K562 (cell line): ENCODE measurements around the gene MAMDC4. TPM values are rescaled to one million over a fixed set of nuclear protein-coding genes. Genes with fewer than 3 reads are reported as not detected.

Experiments
- ATAC-seq: fragments of 200-7000 bp; cut with Tn5 transposase; 3 replicates; pipeline ENCODE4 v1.9.1; 2020; ENCODE audit warnings: moderate library complexity
- BruUV-seq: library from RNA; stranded (reverse); fragments of 400-500 nt; replicated peaks from 2 replicates; lab custom pipeline; 2021; lab: Mats Ljungman, UMichigan
- CTCF ChIA-PET: fragments of 300-600 bp; formaldehyde crosslinking; extraction: SDS; loops from one replicate; lab custom pipeline; 2021; ENCODE audit warnings: low intra/inter-chr PET ratio; lab: Yijun Ruan, JAX
- POLR2A ChIA-PET: fragments of 300-600, 350-650 bp; sonication (Branson Sonifier 250); formaldehyde crosslinking; extraction: SDS; loops from one replicate; lab custom pipeline; 2021; ENCODE audit warnings: antibody characterized with exemption, inconsistent platforms; lab: Yijun Ruan, JAX
- DNase-seq, 4 experiments: peaks; one replicate each; pipeline versions ENCODE4 v3.0.0 to v3.0.0-alpha.2; 2011 to 2018; ENCODE audit warnings: low spot score in 3 of 4, mixed read lengths in 3 of 4; ENCODE audit errors: extremely low read depth in 1 of 4
- FAIRE-seq: peaks from 2 replicates; lab custom pipeline; 2011; peaks lifted over from hg19 to GRCh38; lab: Jason Lieb, UNC
- H2AFZ ChIP-seq: 2 replicates; pipeline ENCODE4 v1.6.0; 2011; ENCODE audit warnings: low read depth, low read length, control low read depth, inconsistent platforms
- H3K27ac ChIP-seq: fragments of 200-600 bp; 3 replicates; pipeline ENCODE4 v1.8.0; 2011; ENCODE audit warnings: low read depth, mild to moderate bottlenecking, control low read depth, inconsistent platforms, low read length, moderate library complexity, mixed read lengths; ENCODE audit errors: extremely low read depth
- H3K27me3 ChIP-seq, 2 experiments: fragments of 300-600 bp in 1 of 2; 2 replicates in 1 of 2; 3 replicates in 1 of 2; pipeline versions ENCODE4 v1.6.0 to v1.8.0; 2011; ENCODE audit warnings: inconsistent platforms in 2 of 2, low read length in 2 of 2, mild to moderate bottlenecking in 1 of 2, mixed read lengths in 1 of 2, moderate library complexity in 1 of 2; ENCODE audit not compliant: control insufficient read depth in 2 of 2, insufficient read depth in 2 of 2
- H3K36me3 ChIP-seq: fragments of 300-600 bp; 3 replicates; pipeline ENCODE4 v1.8.0; 2011; ENCODE audit warnings: mild to moderate bottlenecking, low read length, inconsistent platforms; ENCODE audit not compliant: control insufficient read depth, insufficient read depth
- H3K4me1 ChIP-seq, 2 experiments: fragments of 200-600 bp in 1 of 2; replicated peaks in 1 of 2; 2 replicates in 1 of 2; 3 replicates in 1 of 2; pipeline versions ENCODE4 v1.5.1 to v1.8.0; 2011; ENCODE audit warnings: inconsistent platforms in 2 of 2, low read length in 2 of 2, mild to moderate bottlenecking in 1 of 2, mixed read lengths in 1 of 2, moderate library complexity in 1 of 2; ENCODE audit not compliant: control insufficient read depth in 2 of 2, insufficient read depth in 2 of 2
- H3K4me2 ChIP-seq: 2 replicates; pipeline ENCODE4 v1.6.1; 2011; ENCODE audit warnings: low read length, control low read depth, inconsistent platforms, mixed read lengths; ENCODE audit not compliant: insufficient read depth
- H3K4me3 ChIP-seq: fragments of 200-600 bp; sonication (generic), shearing (Covaris generic); 2 replicates; pipeline ENCODE4 v1.5.1; 2016; ENCODE audit warnings: control low read depth, inconsistent platforms
- H3K79me2 ChIP-seq: fragments of 200-600 bp; 3 replicates; pipeline ENCODE4 v1.8.0; 2011; ENCODE audit warnings: low read length, inconsistent platforms; ENCODE audit not compliant: control insufficient read depth, insufficient read depth
- H3K9ac ChIP-seq, 2 experiments: 2 replicates each; pipeline versions ENCODE4 v1.6.0 to v1.6.1; 2011; ENCODE audit warnings: low read depth in 2 of 2, low read length in 2 of 2, control low read depth in 1 of 2, inconsistent platforms in 1 of 2, mild to moderate bottlenecking in 1 of 2, mixed read lengths in 1 of 2; ENCODE audit not compliant: insufficient read depth in 1 of 2
- H3K9me1 ChIP-seq: one replicate; pipeline ENCODE4 v1.6.0; 2011; ENCODE audit warnings: inconsistent platforms, mild to moderate bottlenecking, low read length, moderate library complexity; ENCODE audit not compliant: control insufficient read depth, insufficient read depth
- H3K9me3 ChIP-seq: replicated peaks from 2 replicates; pipeline ENCODE4 v1.5.1; 2011; ENCODE audit warnings: low read depth, low read length, inconsistent platforms; ENCODE audit not compliant: control insufficient read depth, insufficient read depth
- H4K20me1 ChIP-seq: replicated peaks from 2 replicates; pipeline ENCODE4 v1.6.1; 2011; ENCODE audit warnings: low read length, inconsistent platforms, mixed read lengths; ENCODE audit not compliant: control insufficient read depth, insufficient read depth
- CTCF ChIP-seq, 3 experiments: IDR thresholded peaks in 2 of 3; conservative IDR thresholded peaks in 1 of 3; 2 replicates each; pipeline ENCODE4 v1.5.1; 2011 to 2012; ENCODE audit warnings: low read length in 3 of 3, mild to moderate bottlenecking in 3 of 3, control low read depth in 2 of 3, improper control_type of control experiment in 1 of 3, inconsistent platforms in 1 of 3, low read depth in 1 of 3, mixed read lengths in 1 of 3, moderate library complexity in 1 of 3; ENCODE audit not compliant: insufficient read depth in 2 of 3
- ETV5 ChIP-seq: sonication (generic); formaldehyde crosslinking; IDR thresholded peaks from 2 replicates; pipeline ENCODE4 v1.4.0; 2020; ENCODE audit warnings: low read depth, mild to moderate bottlenecking, missing genetic modification reagents
- MTA1 ChIP-seq: fragments of 450-650 bp; IDR thresholded peaks from 2 replicates; pipeline ENCODE4 v1.6.1; 2017; ENCODE audit warnings: borderline replicate concordance
- POLR2G ChIP-seq: fragments of 200-400 bp; formaldehyde crosslinking; IDR thresholded peaks from 2 replicates; pipeline ENCODE4 v1.6.1; 2017; ENCODE audit warnings: low read depth, mild to moderate bottlenecking, antibody characterized with exemption, low read length, moderate library complexity
- RBFOX2 ChIP-seq: fragments of 200-400 bp; formaldehyde crosslinking; IDR thresholded peaks from 2 replicates; pipeline ENCODE4 v1.6.1; 2017; ENCODE audit warnings: low read depth, mild to moderate bottlenecking, low read length, moderate library complexity
- SETDB1 ChIP-seq: IDR thresholded peaks from one replicate; pipeline ENCODE4 v1.6.1; 2012; ENCODE audit warnings: low read length, control low read depth, inconsistent platforms
- SMARCB1 ChIP-seq: IDR thresholded peaks from 2 replicates; pipeline ENCODE4 v1.6.1; 2011; ENCODE audit warnings: improper control_type of control experiment, low read depth; ENCODE audit not compliant: insufficient read length
- STAG1 ChIP-seq: sonication (generic); formaldehyde crosslinking; IDR thresholded peaks from 2 replicates; pipeline ENCODE4 v1.5.0; 2020; ENCODE audit warnings: missing genetic modification reagents, borderline replicate concordance
- ZNF24 ChIP-seq: fragments of 450-650 bp; IDR thresholded peaks from 2 replicates; pipeline ENCODE4 v1.6.1; 2016
- WGBS: fragments of 100-300 bp; shearing (Covaris generic); methylation state at CpG from one replicate; pipeline ENCODE4 v1.1.6; 2016; ENCODE audit warnings: low coverage, mixed read lengths; ENCODE audit not compliant: insufficient coverage; ENCODE audit errors: missing lambda C conversion rate; 5-methylcytosine and 5-hydroxymethylcytosine counted together
- in situ Hi-C: fragments of 300-500 bp; cut with MboI; formaldehyde crosslinking; loops from 4 replicates; pipeline ENCODE4 v1.15.0; 2018; ENCODE audit warnings: inconsistent platforms, mixed read lengths
- intact Hi-C: fragments of 100-400 bp; cut with micrococcal nuclease; formaldehyde crosslinking; loops from 2 replicates; pipeline ENCODE4 v1.14.2; 2022
- polyA plus RNA-seq, 8 experiments: library from polyadenylated mRNA; depleted of rRNA in 4 of 8; stranded (reverse) in 5 of 8; unstranded in 3 of 8; fragments of >200 nt; fragmentation: Nextera tagmentation in 2 of 8; fragmentation: Illumina TruSeq in 1 of 8; extraction: Ambion mirVana in 2 of 8; extraction: Trizol in 1 of 8; gene quantifications; 2 replicates each; pipeline versions ENCODE4 v1.2.1 to v1.2.3, GENCODE V29; 2011 to 2014; ENCODE audit warnings: inconsistent platforms in 1 of 8, missing spikeins in 1 of 8
- total RNA-seq, 7 experiments: library from RNA; depleted of rRNA in 6 of 7; stranded (reverse); fragments of >200 nt in 6 of 7; fragmentation: Illumina TruSeq in 2 of 7; extraction: Trizol in 2 of 7; gene quantifications; 2 replicates each; pipeline versions ENCODE4 v1.2.1 to v1.2.3, GENCODE V29; 2011 to 2021; ENCODE audit warnings: low replicate concordance in 1 of 7

Gene MAMDC4
- total and polyA plus RNA-seq, 9 of the 15 experiments (the other 6 are each of a cell fraction or from before 2014, with no cell fraction given), result 0.03 to 10.8 (median 1.5) TPM

- no peak for FAIRE-seq
Measured at GRCh38 chr9:136889858-136890257, 37.7 kb downstream of the MAMDC4 start.

GRCh38 chr9:136890661-136891060 is 38.5 kb downstream of the MAMDC4 start:
- no peaks in the 10 kb centered on the region for H3K27me3 ChIP-seq
- BruUV-seq, result no TSS peak
- 0 out of 2 replicates have a peak, but pooled peaks cover 18% of the 10 kb centered on the region for H4K20me1 ChIP-seq
- H3K79me2 ChIP-seq, result peaks cover 94% of the 10 kb centered on the region
- H3K9me3 ChIP-seq, result no peaks in the 10 kb centered on the region; the same call in 1 of the 2 replicates
- no peak overlapping the region for H2AFZ ChIP-seq
- 0 out of 4 replicates have a peak overlapping the region, but pooled peaks of 1 of the 2 experiments have one; percentile 10 for H3K9ac ChIP-seq
- no peak overlapping the region for H3K4me3 ChIP-seq
- ATAC-seq (no peak), DNase-seq (no peak), FAIRE-seq (no peak)
- H3K36me3 ChIP-seq, result peaks cover 59% of the 10 kb centered on the region; the same call in 2 of the 3 replicates
- intact Hi-C loops, result no loop called here
- peaks cover 6 to 40% of the 10 kb centered on the region in 2 experiments; a peak in 4 of 5 replicates for H3K4me1 ChIP-seq
- no peak for TF ChIP-seq SETDB1
- no peak for TF ChIP-seq STAG1 (CRISPR knock-in tag)
- TF ChIP-seq ETV5 (CRISPR knock-in tag), result no peak
- no peak for TF ChIP-seq CTCF (IDR thresholded peaks at IDR 0.05 in 2 of 3, conservative IDR thresholded peaks at IDR 0.05 in 1 of 3; ENCODE audit: insufficient read depth in 2 of 3, low read depth in 1 of 3, low read length in 3 of 3)
- no peak for TF ChIP-seq SMARCB1
- WGBS, result 82% methylated on average over 12 of the region's 13 CpGs
- in situ Hi-C loops, result no loop called here
- ChIA-PET CTCF (no interaction called here), POLR2A (interaction anchor here (0.6 kb wide), 1 partner anchor 30 kb away, joined by 4 read pairs; no protein-coding TSS in a partner anchor)
- H3K27ac ChIP-seq, result no peak overlapping the region
- H3K4me2 ChIP-seq, result no peak overlapping the region
- peaks cover 3% of the 10 kb centered on the region for H3K9me1 ChIP-seq

More at GRCh38 chr9:136889858-136890257, 37.7 kb downstream of the MAMDC4 start:
- ATAC-seq, result no peak
- ChIA-PET CTCF (no interaction called here), POLR2A (no interaction called here)
- peaks cover 94% of the 10 kb centered on the region for H3K79me2 ChIP-seq
- in situ Hi-C loops (no loop called here), intact Hi-C loops (no loop called here)
- H3K4me1 ChIP-seq, result peaks cover 11 to 45% of the 10 kb centered on the region in 2 experiments; a peak in 4 of 5 replicates
- H3K9ac ChIP-seq, result peak overlapping the region in 1 of 2 experiments; percentile 67; a peak in 2 of 4 replicates
- H3K4me3 ChIP-seq, result no peak overlapping the region
- H3K9me1 ChIP-seq, result peaks cover 2% of the 10 kb centered on the region
- H3K27me3 ChIP-seq, result no peaks in the 10 kb centered on the region
- DNase-seq, result no peak
- no peak overlapping the region for H3K4me2 ChIP-seq
- TF ChIP-seq ZNF24 (no peak), RBFOX2 (peak; percentile 47), POLR2G (0 out of 2 replicates have a peak, but pooled peaks have one; percentile 44), MTA1 (no peak)
- H3K27ac ChIP-seq, result no peak overlapping the region
- WGBS, result 96% methylated on average over 15 of the region's 42 CpGs
- H3K9me3 ChIP-seq, result no peaks in the 10 kb centered on the region; the same call in 1 of the 2 replicates
- 0 out of 2 replicates have a peak, but pooled peaks cover 18% of the 10 kb centered on the region for H4K20me1 ChIP-seq
- peaks cover 56% of the 10 kb centered on the region; the same call in 2 of the 3 replicates for H3K36me3 ChIP-seq
- H2AFZ ChIP-seq, result no peak overlapping the region
- BruUV-seq, result no TSS peak
